A549 treated with RU486 at 1 μM for 4 hours (cell line): ENCODE results near the gene NPTX1. TPM values are rescaled to one million over a fixed set of nuclear protein-coding genes. Genes with fewer than 3 reads are reported as not detected.

Experiments
- total RNA-seq: library from RNA; stranded (reverse); fragments of 200-300 nt; extraction: Qiagen RNA extraction; gene quantifications from 5 replicates; pipeline ENCODE4 v1.2.3, GENCODE V29; 2022; ENCODE audit warnings: low read depth

NPTX1 gene, protein sequence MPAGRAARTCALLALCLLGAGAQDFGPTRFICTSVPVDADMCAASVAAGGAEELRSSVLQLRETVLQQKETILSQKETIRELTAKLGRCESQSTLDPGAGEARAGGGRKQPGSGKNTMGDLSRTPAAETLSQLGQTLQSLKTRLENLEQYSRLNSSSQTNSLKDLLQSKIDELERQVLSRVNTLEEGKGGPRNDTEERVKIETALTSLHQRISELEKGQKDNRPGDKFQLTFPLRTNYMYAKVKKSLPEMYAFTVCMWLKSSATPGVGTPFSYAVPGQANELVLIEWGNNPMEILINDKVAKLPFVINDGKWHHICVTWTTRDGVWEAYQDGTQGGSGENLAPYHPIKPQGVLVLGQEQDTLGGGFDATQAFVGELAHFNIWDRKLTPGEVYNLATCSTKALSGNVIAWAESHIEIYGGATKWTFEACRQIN
- total RNA-seq = 46.8 to 115 TPM (median 85.9 TPM) in 5 replicates

DNA sequence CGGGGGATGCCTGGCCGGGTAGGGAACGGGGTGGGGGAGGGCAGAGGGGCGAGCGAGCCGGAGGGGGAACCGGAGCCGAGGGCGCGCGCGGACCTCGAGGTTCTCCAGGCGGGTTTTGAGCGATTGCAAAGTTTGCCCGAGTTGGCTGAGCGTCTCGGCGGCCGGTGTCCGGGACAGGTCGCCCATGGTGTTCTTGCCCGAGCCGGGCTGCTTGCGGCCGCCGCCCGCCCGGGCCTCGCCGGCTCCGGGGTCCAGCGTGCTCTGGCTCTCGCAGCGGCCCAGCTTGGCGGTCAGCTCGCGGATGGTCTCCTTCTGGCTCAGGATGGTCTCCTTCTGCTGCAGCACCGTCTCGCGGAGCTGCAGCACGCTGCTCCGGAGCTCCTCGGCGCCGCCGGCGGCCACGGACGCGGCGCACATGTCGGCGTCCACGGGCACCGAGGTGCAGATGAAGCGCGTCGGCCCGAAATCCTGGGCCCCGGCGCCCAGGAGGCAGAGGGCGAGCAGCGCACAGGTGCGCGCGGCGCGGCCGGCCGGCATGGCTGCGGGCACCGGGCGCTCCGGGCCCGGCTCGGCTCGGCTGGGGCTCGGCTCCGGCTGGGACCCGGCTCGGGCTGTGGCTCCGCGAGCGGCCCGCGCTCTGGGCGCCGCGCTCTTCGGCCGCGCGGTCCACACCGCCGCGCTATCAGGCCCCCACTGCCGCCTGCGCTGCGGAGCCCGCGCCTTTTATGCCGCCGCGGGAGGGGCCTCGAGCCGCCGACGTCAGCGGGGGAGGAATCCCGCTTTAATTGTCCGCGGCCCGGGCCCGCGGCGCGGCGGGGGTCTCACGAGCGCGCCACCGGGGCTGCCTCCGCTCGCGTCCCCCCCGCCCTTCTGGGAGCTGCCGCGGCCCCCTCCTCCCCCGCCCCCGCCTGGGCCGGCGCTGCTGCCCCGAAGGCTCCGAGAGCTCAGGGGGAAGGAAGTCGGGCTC lies at the start of gene NPTX1:
Gene NPTX1, minus strand, starts transcription at position 698 of the 967 bp plus-strand sequence. Its CDS starts 161 bp downstream, at position 537.

Other genes starting within 250 kb of the NPTX1 start
- gene RNF213, start 215.8 kb downstream of the NPTX1 start, total RNA-seq = 57.1 to 67.1 TPM (median 64.0 TPM) in 5 replicates
- 34.1 to 57.5 TPM (median 50.6 TPM) in 5 replicates for gene ENDOV, start 61.4 kb downstream of the NPTX1 start, total RNA-seq
- gene RPTOR, start 68.2 kb upstream of the NPTX1 start, total RNA-seq = 24.9 to 33.2 TPM (median 27.9 TPM) in 5 replicates